COLO829 (cell line): ENCODE data around the gene LMO7.

Experiments used
- DNase-seq: peaks from one replicate; pipeline ENCODE4 v3.0.0; 2012; ENCODE audit warnings: low spot score

LMO7 gene

DNA sequence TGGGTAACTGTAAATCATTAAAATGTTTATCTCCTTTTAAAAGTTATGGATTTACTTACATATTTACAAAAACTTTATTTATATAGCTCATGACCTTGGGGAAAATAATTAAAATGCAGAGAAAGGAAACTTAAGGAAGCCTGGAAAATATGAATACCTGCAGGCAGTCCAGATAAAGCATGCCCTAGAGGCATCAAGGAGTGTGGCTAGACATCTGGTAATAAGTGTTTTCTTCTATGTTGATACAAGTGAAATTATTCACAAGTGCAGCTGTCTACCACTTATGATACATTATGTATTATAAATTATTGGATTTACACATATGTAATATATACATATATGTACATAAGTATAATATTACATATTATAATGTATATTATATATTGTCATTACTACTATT is 207.9 kb downstream of the LMO7 start:
- no peak for DNase-seq

DNA sequence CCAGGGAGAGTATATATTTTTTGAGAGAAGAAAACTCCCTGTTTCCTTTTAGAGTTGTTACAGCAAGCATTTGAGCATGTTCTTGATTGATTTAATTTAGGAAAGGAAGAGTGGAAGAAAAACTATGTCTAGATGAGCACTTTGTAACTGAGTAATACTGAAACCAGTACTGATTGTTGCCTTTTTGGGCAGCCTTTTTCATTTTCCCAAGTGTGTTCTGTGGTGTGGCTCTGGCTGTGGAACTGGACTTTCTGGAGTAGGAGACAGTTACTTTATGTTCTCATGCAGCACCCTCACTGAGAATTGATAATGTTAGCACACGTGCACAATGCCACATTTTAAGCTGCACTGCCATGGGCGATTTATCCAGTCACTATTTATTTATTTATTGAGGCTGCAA is 211.5 kb downstream of the LMO7 start:
- DNase-seq, result no peak

DNA sequence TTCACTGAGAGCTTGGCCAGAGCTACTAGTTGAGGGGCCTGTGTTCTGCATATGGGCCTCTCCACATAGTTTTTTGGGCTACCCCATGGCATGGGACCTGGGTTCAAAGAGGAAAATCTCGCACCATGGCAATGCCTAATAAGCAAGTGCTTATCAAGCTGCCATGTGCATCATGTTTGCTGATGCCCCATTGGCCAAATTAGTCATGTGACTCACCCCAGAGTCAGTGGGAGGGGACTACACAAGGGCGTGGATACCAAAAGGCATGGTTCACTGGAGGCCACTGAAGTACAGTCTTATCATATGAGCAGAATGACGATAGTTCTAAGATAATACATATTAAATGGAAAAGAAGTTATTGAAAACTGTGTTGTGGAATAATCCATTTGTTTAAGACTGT is 214.8 kb downstream of the LMO7 start:
- no peak for DNase-seq

DNA sequence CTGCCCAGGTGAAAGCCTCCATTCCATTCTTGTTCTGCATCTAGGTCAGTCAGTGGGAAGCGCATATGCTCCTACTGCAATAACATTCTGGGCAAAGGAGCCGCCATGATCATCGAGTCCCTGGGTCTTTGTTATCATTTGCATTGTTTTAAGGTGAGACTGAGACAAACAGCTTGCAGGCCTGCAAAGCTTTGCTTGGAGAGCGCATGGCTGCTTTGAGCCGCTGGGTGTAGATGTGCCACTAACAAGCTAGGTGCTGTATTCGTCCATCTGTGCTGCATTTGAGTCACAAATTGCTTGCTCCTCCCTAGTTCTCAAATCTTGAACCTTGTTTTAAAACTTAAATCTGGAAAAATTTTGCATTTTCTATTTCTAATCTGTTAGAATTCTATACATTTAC is 219.1 kb downstream of the LMO7 start:
- no peak for DNase-seq

DNA sequence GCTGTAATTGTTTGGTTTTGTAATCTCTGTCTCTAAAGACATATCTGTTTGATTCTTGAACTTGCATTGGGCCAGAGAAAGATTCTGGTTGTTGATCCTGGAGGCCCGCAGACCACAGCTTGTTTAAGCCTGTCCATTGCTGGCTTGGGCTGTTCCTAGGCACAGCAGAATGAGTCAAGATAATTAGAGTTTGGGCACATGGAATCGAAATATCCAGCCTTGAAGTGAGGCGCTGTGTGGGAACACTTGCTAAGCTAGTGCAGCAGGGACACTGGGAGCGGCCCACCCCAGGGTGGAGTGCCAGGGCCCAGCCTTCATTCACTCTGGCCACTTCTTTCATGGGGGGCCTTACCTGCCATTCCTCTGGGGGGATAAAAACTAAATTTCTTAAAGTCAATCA is 219.7 kb downstream of the LMO7 start:
- no peak for DNase-seq

DNA sequence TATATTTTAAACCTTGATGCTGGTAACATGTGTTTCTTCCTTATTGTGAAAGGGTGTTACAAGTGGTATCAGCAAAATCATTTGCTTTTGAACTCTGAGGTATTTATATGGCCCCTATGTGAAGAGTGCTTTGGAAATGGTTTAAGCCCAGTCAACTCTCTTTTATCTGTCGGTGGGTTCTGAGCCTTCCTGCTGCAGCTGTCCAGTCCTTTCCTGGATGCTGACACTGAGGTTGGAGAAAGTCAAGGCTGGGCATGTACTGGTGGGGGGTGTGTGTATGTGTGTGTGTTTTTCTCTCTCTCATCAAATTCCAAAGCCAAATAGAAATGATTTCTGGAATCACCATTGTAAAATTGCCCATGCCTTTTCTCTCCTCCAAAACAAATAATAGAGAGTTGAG is 221.2 kb downstream of the LMO7 start:
- DNase-seq, result no peak

DNA sequence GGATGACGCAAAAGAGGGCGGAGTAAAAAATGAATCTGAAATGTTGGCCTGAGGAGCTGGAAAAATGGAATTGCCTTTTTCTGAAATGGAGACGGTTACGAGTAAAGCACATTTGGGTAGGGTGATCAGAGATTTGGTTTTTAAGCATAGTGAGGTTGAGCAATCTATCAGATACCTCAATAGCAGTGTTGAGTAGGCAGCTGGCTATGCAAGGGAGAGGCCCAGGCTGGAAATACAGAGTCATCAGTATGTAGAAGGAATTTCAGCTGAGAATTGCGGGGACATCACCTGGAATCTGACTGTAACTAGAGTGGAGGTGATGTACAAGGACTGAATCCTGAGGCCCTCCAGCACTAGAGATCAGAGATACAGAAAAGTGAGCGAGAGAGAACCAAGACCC is 224.8 kb downstream of the LMO7 start:
- DNase-seq, result no peak

DNA sequence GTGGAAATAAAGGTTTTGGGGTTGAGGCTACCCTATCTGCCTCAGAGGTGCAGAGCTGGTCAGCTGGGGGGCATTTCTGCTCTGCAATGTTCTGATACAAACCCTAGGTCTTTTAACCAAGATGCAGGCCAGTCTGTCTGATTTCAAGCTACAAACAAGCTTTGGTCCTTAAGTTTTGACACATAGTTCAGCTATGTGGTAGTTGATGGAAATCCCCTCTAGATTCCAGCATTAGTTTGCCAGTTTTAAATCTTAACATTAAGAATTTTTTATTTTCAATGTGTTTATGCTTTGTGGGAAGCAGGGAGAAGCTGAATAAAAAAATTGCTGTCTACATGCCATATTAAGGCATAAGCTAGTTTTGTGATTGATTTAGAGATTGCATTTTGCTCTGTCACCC is 225.7 kb downstream of the LMO7 start:
- DNase-seq, result no peak

DNA sequence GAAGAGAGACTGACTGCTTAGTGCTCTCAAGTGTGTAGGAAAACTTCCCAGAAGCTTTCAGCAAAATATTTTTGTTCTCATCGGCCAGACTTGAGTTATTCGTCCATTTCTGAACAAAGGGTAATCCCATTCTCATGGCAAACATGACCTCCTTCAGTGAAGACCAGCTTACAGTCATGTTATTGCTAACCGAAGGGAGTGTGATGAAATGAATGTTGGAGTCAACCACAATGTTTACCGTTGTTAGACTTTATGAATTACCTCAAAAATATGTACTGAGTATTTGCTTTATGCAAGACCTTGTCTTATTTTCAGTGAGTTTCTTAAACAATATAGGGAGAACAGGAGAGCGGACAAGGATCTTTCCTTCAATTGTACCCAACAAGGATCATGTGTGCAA is 228.6 kb downstream of the LMO7 start:
- no peak for DNase-seq

DNA sequence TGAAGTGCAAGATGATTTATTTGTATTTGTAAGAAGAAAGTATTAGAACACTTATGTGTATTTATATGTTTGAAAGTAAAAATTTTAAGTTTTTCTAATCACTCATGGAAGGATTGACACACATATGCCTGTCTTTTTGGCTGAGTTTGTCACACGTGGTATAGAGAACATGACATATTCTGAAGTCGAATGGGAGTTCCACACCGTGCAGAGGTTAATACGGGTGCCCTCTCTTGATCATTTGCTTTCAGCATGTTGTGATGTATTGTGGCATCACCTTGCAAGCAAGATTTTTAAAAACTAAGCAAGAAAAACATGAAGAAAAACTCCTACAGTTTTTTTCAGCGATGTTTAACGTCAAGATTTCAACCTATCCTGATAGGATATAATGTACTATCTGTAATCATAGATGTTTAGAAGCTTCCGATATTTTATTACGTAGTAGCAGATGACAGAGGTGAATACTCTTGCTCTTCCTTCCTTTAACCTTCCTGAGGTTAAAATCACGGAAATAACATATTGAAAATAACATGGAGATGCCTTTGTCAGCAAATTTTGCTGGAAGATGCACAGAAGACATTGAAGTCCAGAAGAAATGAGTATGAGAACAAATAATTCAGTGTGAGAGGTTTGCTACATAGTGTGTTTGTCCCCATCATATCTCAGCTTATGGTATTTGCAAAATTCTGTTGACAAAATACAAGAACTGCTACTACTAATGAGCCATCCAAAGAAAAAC is 231.4 kb downstream of the LMO7 start:
- no peak for DNase-seq

DNA sequence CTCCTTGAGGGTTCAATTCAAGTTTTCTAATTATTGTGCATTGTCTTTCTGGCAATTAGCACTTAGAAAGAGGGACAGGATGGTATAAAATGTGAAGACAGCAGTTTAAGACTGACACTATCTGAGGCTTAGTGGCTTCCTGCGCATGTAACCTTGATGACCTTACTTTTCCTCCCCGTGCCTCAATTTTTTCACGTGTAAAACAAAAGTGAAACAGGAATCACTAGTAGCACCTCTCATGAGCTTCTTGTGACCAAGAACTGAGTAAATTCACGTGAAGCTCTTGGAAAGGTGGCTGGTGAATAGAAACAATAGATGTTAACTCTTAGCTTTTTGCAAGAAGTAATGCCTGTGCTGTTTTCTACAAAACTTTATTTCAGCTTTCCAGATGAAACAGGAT is 233.9 kb downstream of the LMO7 start:
- DNase-seq, result no peak

DNA sequence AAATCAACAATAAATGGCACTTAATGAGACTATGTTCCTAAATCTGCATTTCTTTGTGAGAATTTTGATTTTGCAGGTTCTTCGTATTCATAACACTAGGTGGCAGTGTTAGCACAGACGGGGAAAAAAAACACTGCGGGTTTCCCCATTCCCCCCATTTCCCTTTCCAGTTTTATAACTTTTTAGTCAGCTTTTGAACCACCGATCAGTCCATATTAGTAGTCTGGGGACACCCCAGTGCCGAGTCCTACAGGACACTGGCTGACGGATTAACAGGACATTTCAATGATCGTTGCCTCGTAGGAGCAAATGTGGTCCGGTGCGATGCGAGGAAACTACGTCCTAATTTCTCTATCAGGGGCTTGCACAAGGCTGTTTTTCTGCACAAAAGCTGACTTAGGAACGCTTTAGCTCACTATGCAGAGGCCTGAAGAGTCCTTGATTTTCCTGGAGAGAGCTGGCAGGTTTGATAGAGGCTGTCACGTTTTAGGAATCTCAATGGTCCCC is 234.3 kb downstream of the LMO7 start:
- DNase-seq, result peak; percentile 25

DNA sequence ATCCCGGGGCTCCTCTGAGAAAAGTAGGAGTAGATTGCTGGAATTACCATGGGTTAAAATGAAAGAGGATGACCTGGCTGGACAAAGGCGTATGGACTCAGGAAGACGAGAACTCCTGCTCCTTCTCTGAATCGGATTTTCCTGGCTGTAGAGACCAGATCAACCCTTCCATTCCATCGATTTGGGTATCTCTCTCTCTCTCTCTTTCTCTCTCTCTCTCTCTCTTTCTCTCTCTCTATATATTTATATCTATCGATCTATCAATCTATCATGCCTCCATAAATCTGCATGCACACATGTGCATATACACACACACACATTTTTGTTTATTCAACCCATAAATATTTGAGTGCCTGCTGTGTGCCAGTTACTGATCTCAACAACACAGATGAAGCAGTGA is 234.9 kb downstream of the LMO7 start:
- no peak for DNase-seq

DNA sequence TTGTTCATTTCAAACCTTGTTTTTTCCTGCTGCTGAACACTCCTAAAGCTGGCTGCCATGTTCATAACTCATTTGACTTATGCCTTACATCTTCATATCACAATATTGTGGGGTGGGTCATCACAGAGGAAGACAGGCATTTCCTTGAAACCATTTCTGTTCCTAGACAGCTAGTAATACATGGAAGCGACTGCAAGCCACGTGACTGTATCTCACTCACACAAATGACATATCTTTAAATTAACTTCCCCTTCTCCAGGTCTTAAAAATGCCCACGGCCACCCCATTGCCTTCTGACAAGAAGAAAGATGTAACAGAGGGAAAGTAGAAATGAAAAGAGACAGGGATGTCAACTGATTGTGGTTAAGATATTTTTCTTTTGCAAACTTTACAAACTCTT is 236.8 kb downstream of the LMO7 start:
- no peak for DNase-seq

DNA sequence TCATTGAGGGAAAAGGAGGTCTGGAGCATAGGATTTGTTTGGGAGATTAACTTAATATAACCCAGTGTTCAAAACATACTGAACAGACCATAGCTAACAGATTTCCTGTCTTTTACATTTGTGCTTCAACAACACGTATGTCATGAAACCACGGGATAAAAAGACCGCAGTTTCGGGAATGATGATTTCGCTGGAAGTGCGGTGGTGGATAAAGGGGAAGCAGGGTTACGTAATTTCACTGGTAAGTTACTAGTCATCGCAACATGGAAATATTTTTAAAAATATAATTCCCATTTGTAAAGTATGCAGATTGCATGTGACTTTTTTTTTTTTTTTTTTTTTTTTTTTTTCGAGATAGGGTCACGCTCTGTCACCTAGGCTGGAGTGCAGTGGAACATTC is 237.4 kb downstream of the LMO7 start:
- no peak for DNase-seq

DNA sequence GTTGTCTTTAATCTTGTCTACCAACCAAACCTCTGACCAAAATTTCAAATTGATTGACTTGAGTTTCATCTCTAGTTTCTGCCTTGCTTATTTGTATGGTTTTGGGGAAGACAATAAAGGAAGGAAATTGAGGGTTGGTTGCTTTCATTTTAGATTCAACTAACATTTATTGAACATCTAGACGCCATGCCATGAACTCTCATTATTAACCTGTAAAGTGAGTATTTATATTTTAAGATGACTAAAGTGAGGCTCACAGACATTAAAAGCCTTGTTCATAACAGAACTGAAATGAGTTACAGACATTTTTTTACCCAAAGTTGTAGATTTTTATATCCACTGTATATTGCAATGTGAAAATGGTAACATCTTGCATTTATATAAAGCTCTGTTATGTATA is 239.3 kb downstream of the LMO7 start:
- no peak for DNase-seq

DNA sequence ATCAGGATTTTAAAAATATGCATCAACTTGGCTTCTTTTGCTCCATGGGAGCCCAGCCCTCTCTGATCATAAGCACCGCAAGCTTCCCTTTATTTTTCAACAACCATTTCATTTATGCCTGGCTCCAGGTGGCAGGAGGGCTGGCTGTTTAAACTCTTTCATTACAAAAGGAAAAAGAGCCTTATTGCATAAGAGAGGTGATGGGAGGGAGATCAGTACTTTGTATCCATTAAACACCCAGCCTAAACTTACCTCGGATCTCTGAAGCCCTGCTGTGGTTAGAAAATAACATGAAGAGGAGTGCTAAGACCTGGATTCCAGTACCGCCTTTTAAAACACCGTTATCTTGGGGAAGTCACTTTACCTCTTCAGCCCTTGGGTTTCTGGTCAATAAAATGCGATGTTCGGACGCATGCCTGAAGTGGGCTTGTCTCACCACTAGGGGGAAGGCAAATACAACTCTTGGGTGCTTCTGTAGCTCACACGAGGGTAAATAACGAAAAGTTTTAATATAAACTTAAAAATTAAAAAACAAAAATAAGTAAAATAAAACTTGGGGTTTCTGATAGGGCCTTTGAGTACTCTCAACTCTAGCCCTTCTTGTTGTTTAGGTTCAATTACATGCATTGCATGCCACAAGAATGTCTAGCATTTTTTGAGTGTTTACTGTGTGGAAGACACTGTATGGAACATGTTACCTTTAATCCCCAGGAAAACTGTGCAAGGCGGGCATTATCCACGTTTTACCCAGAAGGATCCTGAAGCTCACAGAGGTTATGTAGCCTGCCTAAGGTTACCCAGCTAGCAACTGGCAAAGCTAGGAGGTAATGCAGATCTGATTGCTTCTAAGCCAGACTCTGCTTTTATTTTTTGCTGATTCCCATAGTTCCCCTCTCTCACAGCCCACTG is 240.3 kb downstream of the LMO7 start:
- DNase-seq, result peak; percentile 63

DNA sequence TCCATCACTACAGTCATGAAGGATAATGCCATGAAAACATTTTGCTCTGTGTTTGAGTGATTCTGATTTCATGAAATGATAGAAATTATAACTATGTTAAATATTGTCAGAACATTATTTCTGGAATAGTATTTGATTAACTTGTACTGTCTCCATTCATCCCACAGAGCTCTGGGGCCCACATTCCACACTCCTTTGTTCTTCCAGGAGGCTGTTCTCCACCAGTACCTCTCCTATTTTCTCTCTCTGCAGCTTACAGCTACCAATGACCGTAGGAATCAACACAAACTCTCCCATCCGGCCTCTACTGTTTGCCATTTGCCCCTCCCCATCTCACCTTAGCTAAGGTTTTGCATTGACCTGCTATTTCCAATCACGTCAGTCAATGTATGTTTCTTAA is 240.9 kb downstream of the LMO7 start:
- DNase-seq, result no peak

DNA sequence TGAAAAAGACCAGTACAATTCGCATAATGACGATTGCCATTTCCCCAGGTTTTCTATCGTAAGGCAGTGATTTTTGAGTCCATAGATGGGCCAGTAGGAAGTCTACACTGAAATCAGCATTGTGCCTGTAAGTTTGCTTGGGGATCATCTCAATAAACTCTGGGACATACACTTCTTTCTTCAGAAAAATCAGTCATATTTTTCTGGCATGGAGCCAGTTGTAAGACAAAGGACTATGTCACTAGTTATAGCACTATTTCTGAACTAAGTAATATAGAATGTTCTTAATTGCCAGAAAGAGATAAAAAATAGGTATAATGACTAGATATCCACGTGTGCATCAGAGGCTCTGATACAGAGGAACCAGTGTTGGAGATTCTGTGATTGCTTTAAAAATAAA is 243.5 kb downstream of the LMO7 start:
- peak; percentile 7 for DNase-seq

DNA sequence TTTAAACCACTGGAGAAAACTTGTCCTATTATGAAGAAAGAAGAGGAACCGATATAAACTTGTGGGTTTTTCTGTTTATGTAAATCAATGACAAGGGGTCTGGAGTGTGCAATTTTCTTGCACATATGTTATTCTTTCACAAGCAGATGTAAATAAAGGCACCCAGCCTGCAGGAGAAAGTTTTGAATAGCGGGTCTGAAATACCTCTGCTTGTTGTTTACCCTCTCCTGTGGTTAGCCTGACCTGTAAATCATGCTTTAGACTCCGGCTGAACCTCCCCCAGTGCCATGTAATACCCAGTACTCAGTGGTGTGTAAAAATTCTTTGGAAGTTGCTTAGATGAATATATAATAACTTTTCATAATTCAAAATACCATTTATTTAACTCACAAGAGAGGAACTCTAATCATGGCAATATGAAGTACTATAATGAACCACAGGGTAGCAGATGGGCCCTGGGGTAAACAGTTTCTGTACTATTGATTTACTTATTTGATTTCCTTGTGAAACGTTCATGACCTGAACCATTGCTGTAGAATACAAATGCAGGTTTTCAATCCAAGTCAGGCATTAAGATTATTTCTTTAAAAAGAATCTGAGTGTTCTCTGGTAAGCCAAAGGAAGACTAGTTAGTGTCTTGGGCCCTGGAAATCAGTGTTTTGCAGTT is 245.1 kb downstream of the LMO7 start:
- no peak for DNase-seq

DNA sequence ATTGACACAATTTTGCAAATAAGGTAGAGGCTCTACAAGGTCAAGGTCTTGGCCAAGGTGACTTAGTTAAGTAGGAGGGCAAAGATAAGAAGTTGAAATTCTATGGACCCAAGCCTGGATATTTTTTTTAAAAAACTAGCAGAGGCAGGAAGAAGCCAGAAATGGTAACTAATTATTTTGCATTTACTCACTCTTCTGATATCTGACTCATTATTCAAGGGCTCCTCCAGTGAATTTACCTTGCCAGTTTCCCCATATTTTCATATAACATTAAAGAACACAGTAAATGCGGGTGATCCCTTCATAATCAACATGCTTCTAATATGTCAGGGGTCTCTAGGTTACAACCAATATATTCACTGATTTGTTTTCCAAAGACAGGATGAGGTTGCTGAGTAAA is 246.1 kb downstream of the LMO7 start:
- no peak for DNase-seq

DNA sequence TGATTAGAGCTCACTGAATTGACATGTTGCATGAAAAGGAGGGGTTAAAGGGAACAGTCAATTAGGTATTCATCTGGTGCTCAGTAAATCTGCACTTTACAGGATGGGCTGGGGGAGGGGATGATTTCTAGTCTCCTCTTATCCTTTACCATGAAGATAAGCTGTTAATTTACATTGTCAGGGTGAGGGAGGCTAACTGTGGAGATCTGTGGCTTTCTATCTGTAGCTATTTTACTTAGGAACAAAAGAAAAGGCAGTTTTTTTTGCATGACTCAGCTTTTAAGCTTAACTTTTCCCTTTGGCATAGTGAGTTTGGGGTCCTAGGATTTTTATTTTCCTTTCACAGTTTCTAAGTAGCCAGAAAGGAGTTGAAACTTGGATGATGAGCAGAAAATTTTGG is 253.3 kb downstream of the LMO7 start:
- no peak for DNase-seq

DNA sequence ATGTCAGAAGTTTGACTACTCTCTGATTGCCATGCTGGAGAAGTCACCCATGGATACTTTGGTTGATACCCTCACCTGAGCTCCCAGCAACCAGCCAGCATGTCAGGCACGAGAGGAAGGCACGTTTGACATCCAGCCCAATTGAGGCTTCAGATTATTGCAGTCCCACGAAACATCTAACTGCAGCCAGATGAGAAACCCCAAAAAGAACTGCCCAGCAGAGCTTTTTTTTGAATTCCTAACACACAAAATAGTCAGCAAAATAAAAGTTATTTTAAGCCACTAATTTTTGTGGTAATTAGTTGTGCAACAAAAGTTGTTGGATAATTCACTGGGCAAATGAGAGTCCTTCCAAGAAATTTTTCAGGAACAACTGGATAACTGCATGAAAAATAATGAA is 259.0 kb downstream of the LMO7 start:
- no peak for DNase-seq
